HEK293T (cell line): Measurements from ENCODE around the gene UTP14C.

Source experiments
- ARNT ChIP-seq: fragments of 450-650 bp; IDR thresholded peaks from 2 replicates; pipeline ENCODE4 v1.6.1; 2017; ENCODE audit warnings: mild to moderate bottlenecking
- SP1 ChIP-seq: fragments of 450-650 bp; IDR thresholded peaks from 2 replicates; pipeline ENCODE4 v1.6.1; 2017

DNA sequence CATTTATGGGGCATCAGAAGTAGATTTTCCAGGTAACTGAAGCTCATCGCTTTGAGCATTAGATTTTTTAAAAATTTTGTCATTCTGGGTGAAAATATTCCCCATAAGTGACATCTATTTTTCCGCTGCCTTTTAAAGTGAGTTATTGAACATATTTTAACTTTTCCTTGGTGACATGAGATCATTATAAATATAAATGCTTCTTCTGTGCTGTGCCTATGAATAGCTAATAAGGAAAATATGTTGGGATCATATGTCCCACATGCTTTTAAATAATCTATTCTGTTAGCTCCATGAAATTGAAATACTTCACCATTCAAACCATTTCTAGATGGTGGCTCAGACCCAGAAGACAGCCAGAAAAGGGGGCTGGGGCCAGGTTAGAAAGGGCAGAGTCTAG lies 27.3 kb upstream of the UTP14C start:
- TF ChIP-seq ARNT (no peak), SP1 (no peak)
